ENCODE data around the gene ATG2A.

ATG2A gene

GRCh38 chr11:64909653-64910343, 7.2 kb downstream of the ATG2A start:
- TF ChIP-seq, protein P1, sequence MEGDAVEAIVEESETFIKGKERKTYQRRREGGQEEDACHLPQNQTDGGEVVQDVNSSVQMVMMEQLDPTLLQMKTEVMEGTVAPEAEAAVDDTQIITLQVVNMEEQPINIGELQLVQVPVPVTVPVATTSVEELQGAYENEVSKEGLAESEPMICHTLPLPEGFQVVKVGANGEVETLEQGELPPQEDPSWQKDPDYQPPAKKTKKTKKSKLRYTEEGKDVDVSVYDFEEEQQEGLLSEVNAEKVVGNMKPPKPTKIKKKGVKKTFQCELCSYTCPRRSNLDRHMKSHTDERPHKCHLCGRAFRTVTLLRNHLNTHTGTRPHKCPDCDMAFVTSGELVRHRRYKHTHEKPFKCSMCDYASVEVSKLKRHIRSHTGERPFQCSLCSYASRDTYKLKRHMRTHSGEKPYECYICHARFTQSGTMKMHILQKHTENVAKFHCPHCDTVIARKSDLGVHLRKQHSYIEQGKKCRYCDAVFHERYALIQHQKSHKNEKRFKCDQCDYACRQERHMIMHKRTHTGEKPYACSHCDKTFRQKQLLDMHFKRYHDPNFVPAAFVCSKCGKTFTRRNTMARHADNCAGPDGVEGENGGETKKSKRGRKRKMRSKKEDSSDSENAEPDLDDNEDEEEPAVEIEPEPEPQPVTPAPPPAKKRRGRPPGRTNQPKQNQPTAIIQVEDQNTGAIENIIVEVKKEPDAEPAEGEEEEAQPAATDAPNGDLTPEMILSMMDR (conservative IDR thresholded peaks at IDR 0.05) = no peak
- no peak overlapping the region for H3K27ac ChIP-seq

DNA sequence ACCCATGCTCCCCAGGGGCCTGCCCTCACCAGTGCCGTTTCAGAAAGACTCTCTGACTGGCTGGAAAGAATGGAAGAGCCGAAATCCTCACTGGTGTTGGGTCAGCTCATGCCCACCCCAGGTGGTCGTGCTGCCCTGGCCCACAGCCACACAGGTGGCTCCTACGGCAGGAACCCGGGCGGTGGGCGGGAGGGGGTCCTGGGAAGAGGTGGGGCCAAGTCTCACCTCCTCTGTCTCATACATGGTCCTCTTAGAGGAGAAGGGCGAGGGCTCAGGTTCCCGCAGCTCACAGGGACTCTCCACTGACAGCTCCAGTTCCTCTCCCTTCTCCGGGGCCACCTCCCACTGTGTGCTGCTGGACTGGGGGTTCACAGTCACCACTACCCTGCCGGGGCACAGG, 8.2 kb downstream of the ATG2A start:
- H3K27ac ChIP-seq = no peak overlapping the region
- TF ChIP-seq, protein P1 (conservative IDR thresholded peaks at IDR 0.05) = no peak

DNA sequence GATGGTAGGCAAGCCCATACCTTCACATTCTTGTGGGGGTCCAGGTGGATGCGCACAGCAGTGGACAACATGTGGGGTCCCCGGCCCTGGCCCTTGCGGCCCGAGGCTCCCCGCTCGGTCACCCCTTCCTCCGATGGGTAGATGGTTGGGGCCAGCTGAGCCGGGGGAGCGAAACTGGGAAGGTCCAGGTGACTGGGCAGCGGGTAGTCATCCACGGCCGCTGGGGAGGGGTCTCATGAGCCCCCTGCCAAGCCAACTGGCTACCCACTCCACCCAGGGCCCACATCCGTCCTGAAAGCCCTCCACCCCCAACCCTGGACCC, 10.7 kb downstream of the ATG2A start:
- TF ChIP-seq, protein P1 (conservative IDR thresholded peaks at IDR 0.05) = no peak
- no peak overlapping the region for H3K27ac ChIP-seq

- TF ChIP-seq, protein P1 (conservative IDR thresholded peaks at IDR 0.05) = no peak
- no peak overlapping the region for H3K27ac ChIP-seq
These were observed 11.3 kb downstream of the ATG2A start for GRCh38 chr11:64905516-64906313.

- H3K27ac ChIP-seq = no peak overlapping the region
- TF ChIP-seq, protein P1 (conservative IDR thresholded peaks at IDR 0.05) = no peak
These were observed 13.6 kb downstream of the ATG2A start for GRCh38 chr11:64903291-64903833.

DNA sequence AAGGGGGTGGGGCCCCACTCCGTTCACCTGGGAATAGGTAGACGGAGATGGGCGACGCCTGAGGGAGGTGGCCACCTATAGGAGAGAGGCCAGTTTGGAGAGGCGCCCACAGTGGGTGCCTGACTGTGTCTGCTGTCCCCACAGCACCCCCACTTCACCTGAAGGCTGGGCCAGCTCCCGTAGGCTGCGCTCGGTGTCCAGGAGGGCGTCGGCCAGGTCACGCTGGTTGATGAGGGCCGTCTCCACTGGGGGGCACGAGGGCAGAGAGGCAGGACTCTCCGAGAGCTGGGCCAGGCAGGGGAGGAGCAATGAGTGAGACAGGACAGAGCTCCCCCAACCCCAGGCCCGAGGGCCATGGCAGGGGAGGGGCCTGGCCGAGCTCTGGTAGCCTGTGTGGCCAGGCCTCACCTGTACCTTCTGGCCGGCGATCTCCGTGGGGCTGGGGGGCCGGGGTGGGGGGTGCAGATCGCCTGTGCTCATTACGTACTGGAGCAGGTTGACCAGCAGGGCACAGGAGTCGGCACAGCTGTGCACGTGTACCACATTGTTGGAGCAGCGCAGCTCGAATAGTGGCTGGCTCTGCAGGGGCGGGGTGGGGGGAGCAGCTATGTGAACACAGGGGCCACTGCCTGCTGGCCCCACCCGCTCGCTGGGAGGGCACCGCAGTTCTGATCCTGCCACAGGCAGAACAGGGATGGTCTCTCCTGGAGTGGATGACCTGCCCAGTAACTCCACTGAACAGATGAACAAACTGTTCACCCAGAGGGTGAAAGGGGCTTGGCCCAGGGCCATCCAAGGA, 14.7 kb downstream of the ATG2A start:
- TF ChIP-seq, protein P1 (conservative IDR thresholded peaks at IDR 0.05) = no peak
- no peak overlapping the region for H3K27ac ChIP-seq

DNA sequence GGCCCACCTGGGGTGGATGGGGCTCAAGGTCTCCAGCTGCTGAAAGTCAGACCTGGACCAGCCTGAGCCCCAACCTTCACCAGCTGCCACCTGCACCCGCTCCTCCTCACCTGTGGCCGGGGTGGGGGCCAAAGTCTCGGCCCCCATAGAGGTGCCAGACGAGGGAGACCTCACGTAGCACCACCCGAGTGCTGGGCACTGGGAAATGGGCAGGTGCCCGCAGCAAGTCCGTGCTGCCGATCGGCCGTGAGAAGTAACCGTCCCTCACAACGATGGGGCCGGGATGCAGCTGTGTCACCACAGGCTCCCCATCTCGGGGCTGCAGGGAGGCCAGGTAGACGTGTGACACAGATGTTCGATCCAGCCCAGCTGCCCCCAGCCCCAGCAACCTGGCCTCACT, 16.2 kb downstream of the ATG2A start:
- TF ChIP-seq, protein P1 (conservative IDR thresholded peaks at IDR 0.05) = no peak
- H3K27ac ChIP-seq = no peak overlapping the region

Data from VCaP (cell line).